SK-N-SH treated with all-trans-retinoic acid at 6 μM for 48 hours (cell line): ENCODE data around the gene LIPM.

Experiments used
- ARNTL ChIP-seq: fragments of 450-650 bp; formaldehyde crosslinking; IDR thresholded peaks from 2 replicates; pipeline ENCODE4 v1.5.0; 2020; ENCODE audit warnings: low read depth, mild to moderate bottlenecking, moderate library complexity, borderline replicate concordance
- GLIS3 ChIP-seq: fragments of 250-450 bp; sonication (Bioruptor Pico); IDR thresholded peaks from 2 replicates; pipeline ENCODE4 v1.5.0; 2020; ENCODE audit warnings: mild to moderate bottlenecking, moderate library complexity
- ZFP3 ChIP-seq: fragments of 250-450 bp; sonication (Bioruptor Pico); IDR thresholded peaks from 2 replicates; pipeline ENCODE4 v1.5.0; 2020; ENCODE audit warnings: mild to moderate bottlenecking, moderate library complexity

- TF ChIP-seq ARNTL: no peak
- TF ChIP-seq ZFP3 (CRISPR knock-in tag): no peak
- TF ChIP-seq GLIS3 (CRISPR knock-in tag): no peak
Measured at GRCh38 chr10:88840104-88840503, 37.6 kb downstream of the LIPM start.
